Fibroblast of pulmonary artery (primary cell): ENCODE measurements around the gene ECT2.
A peak's percentile ranks its signal among the peaks of the same experiment; 100 is the strongest.
"Not testable (repeated sequence)": the region's sequence is repeated elsewhere in the genome, so short reads cannot be mapped to it uniquely, and the experiment has no call there.

Experiments used
- DNase-seq: peaks from one replicate; pipeline ENCODE4 v3.0.0-alpha.2; 2010; ENCODE audit warnings: low read depth
- H3K4me3 ChIP-seq: replicated peaks from 2 replicates; pipeline ENCODE4 v1.5.1; 2011; ENCODE audit warnings: low read depth, mild to moderate bottlenecking, control low read depth, low read length, moderate library complexity
- TF ChIP-seq, protein P1 (sequence below): IDR thresholded peaks from 2 replicates; pipeline ENCODE4 v1.5.1; 2011; ENCODE audit warnings: mild to moderate bottlenecking, control low read depth, low read length, inconsistent platforms; ENCODE audit errors: missing control alignments

ECT2 gene

DNA sequence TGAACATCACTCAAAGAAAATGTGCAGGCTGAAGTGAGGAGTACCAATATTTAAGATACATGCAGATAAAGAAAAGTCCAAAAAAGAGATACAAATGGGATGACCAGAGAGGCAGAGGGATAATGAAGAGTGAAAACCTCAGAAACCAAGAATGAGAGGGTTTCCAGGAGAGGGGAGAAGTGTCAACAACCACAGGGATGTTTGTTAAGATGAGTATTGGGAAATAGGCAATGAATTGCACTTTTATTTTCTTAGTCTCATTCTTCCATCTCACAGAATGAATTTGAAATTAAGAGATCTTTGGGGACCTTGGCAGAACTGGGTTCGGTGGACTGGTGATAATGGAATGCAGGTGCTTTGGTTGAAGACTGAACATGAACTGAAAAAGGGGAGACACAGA lies 102.5 kb downstream of the ECT2 start:
- DNase-seq: no peak

DNA sequence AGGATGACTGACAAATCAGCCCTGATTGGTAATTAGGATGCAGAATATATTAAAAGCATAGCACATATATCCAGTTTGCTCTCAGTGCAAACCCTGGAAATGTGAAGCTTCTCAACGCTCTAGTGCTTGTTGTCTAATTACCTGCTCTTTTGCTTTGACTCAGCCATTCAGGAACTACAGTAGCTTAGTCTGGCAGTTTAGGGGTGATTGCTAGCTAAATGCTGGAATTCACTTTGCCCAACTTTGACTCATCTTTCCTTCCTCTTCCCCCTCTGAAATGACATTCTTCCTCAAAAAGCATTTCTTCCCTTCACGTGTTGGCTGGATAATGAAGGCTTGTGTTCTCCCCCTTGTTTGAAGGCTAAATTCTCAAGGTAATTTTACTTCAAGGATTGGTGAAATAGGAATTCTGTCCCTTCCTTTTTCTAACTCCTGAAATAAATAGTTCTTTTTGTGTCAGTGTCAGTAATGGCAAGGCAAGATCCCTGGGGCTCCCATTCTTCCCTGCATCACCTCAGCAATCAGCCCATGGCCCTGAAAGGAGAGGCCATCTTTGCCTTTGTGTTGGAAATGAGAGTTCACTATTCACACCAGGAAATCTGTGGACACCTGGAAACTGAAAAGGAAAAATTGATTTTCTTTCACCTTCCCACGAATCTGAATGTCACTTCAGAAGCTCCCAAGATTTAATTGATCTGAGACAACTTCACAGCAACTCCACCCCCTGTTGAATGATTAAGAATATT lies 103.6 kb downstream of the ECT2 start:
- TF ChIP-seq, protein P1, sequence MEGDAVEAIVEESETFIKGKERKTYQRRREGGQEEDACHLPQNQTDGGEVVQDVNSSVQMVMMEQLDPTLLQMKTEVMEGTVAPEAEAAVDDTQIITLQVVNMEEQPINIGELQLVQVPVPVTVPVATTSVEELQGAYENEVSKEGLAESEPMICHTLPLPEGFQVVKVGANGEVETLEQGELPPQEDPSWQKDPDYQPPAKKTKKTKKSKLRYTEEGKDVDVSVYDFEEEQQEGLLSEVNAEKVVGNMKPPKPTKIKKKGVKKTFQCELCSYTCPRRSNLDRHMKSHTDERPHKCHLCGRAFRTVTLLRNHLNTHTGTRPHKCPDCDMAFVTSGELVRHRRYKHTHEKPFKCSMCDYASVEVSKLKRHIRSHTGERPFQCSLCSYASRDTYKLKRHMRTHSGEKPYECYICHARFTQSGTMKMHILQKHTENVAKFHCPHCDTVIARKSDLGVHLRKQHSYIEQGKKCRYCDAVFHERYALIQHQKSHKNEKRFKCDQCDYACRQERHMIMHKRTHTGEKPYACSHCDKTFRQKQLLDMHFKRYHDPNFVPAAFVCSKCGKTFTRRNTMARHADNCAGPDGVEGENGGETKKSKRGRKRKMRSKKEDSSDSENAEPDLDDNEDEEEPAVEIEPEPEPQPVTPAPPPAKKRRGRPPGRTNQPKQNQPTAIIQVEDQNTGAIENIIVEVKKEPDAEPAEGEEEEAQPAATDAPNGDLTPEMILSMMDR: no peak
- no peak overlapping the region for H3K4me3 ChIP-seq
- no peak for DNase-seq

More for the DNA sequence above, 102.5 kb downstream of the ECT2 start:
- TF ChIP-seq, protein P1: no peak
- no peak overlapping the region for H3K4me3 ChIP-seq

DNA sequence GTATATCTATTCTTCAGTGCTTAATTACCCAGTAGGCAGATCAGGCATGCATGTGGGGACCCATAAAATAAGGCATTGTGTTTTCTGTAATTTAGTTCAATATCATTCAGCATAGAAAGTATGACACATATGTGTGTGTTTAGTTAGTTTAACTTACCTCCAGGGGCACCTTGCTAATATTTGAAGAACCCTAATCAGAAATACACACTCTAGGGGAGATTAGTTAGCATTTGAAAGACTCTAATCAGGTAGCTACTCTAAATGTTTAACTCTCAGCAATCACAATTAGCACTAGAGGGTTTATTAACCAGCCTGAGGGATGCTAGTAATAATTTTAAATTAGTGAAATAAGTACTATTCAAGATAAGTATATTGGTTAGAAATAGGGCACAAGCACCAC lies 104.5 kb downstream of the ECT2 start:
- H3K4me3 ChIP-seq: no peak overlapping the region
- DNase-seq: no peak
- TF ChIP-seq, protein P1: no peak

DNA sequence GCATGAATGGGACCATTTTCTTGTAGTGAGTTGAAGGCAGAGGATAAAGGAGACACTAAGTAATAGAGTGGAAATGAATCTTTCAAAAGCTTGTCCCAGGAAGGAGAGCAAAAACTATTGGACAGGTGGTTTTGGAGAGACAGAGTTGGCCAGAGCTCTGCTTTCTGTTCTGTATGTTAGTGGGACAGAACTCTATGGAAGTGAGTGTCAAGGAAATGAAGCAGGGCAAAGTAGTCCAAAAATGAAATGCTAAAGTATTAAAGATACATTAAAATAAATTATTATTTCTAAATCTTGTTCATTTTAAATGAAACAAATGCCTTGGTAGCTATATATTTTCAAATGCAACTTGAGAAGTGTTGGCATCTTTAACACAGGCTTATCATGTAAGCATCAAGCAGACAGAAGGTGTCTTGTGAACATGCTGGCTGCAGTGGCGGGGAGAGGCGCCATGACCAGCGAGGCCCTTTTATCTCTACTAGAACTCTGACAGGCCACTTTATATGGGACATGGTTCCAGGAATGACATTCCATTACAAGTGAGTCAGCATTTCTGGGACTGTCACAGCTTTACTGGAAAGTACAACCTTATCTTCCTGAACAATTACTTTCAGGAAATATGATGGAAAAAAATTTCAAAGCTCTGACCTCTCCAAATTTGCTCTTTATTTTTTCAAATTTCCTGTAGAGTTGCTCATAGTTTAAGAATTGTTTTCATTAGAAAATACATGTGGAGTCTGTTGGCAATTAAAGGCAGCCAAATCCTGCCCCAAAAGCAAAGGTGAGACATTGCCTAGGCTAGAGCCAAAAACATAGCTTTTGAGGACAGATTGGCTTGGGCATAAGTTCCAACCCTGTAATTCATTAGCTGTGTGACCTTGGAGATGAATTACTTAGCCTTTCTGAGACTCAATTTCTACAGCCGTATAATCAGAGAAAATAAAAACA lies 106.5 kb downstream of the ECT2 start:
- TF ChIP-seq, protein P1: no peak
- peak; percentile 81 for DNase-seq
- H3K4me3 ChIP-seq: no peak overlapping the region

DNA sequence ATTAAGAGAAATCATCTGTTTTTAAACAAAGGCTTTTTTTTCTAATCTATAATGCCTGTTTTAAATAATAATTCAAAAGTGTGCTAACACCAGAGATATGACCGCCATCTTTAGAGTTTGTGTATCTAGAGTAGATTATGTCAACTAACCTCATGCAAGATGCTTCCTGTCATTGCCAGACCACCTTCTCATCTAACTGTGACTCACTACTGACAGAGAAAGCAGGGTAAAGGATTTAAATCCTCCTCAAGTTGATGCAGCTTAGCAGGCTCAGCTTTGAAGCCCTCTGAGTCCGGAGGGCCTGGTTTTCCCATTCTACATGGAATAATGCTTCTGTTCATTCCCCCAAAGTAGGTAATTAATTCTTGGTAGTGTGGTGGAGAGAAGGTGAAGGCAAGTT lies 108.5 kb downstream of the ECT2 start:
- TF ChIP-seq, protein P1: no peak
- H3K4me3 ChIP-seq: no peak overlapping the region
- peak; percentile 26 for DNase-seq

DNA sequence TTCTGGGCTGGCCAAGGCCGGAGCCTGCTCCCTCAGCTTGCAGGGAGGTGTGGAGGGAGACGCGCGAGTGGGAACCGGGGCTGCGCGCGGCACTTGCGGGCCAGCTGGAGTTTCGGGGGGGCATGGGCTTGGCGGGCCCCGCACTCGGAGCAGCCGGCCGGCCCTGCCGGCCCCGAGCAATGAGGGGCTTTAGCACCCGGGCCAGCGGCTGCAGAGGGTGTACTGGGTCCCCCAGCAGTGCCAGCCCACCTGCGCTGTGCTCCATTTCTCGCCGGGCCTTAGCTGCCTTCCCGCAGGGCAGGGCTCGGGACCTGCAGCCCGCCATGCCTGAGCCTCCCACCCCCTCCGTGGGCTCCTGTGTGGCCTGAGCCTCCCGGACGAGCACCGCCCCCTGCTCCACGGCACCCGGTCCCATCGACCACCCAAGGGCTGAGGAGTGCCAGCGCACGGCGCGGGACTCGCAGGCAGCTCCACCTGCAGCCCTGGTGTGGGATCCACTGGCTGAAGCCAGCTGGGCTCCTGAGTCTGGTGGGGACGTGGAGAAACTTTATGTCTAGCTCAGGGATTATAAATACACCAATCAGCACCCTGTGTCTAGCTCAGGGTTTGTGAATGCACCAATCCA lies 116.3 kb downstream of the ECT2 start:
- H3K4me3 ChIP-seq, DNase-seq: not testable (repeated sequence)

DNA sequence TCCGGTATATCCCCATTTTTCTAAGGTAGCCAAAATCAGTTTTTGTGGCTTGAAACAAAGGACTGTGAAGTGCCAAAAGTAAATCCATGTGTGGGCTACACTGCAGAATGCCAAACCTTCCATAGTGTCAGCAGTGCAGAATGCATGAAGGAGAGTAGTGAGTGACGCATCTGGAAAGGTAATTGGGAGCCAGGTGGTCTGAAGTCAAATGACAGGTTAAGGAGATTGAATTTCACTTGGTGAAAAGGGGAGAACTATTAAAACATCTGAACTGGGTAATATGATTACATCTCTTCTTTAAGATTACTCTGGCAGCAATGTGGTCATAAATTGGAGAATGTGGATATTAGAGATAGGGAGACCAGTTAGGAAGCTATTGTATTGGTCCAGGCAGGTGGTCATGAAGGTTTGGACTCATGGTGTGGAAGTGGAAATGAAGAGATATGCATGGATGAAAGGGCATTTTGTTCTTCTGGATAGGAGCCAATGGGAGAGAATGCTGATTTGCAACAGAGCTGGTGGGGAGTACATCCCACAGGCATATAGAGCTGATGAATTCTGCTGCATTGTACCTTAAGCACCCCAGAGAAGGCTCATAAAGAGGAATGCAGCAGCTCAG lies 118.2 kb downstream of the ECT2 start:
- H3K4me3 ChIP-seq: no peak overlapping the region
- TF ChIP-seq, protein P1: no peak
- peak; percentile 15 for DNase-seq
